GM23338 (cell line): ENCODE data around the gene REEP3. TPM values are rescaled to one million over a fixed set of nuclear protein-coding genes. Genes with fewer than 3 reads are reported as not detected.

Experiments
- ATAC-seq: fragments of 200-7000 bp; cut with Tn5 transposase; 3 replicates; pipeline ENCODE4 v1.9.1; 2020
- DNase-seq: peaks from one replicate; pipeline ENCODE4 v3.0.0-alpha.2; 2015; ENCODE audit warnings: low spot score
- H2AFZ ChIP-seq: fragments of 200-600 bp; sonication (generic); 2 replicates; pipeline ENCODE4 v1.8.0; 2016; ENCODE audit warnings: antibody characterized with exemption, mild to moderate bottlenecking, moderate library complexity
- H3F3A ChIP-seq: fragments of 200-600 bp; sonication (generic); replicated peaks from 2 replicates; pipeline ENCODE4 v1.8.0; 2017; ENCODE audit warnings: antibody characterized with exemption, mixed run types, low read depth
- H3K27ac ChIP-seq: fragments of 200-600 bp; sonication (generic); 2 replicates; pipeline ENCODE4 v1.6.1; 2016; ENCODE audit warnings: low read depth
- H3K27me3 ChIP-seq: fragments of 200-600 bp; sonication (generic); 2 replicates; pipeline ENCODE4 v1.8.0; 2016; ENCODE audit warnings: mild to moderate bottlenecking, mixed run types, moderate library complexity; ENCODE audit not compliant: insufficient read depth
- H3K36me3 ChIP-seq: fragments of 200-600 bp; sonication (generic); 2 replicates; pipeline ENCODE4 v1.8.0; 2016; ENCODE audit warnings: mild to moderate bottlenecking; ENCODE audit not compliant: insufficient read depth
- H3K4me1 ChIP-seq: fragments of 200-600 bp; sonication (generic); 2 replicates; pipeline ENCODE4 v1.8.0; 2016; ENCODE audit warnings: mild to moderate bottlenecking, moderate library complexity; ENCODE audit not compliant: insufficient read depth
- H3K4me2 ChIP-seq: fragments of 200-600 bp; sonication (generic); 2 replicates; pipeline ENCODE4 v1.7.1; 2017; ENCODE audit warnings: mixed run types
- H3K4me3 ChIP-seq: fragments of 200-600 bp; sonication (generic); 2 replicates; pipeline ENCODE4 v1.6.1; 2016; ENCODE audit warnings: mixed run types
- H3K79me2 ChIP-seq: fragments of 200-600 bp; sonication (generic); replicated peaks from 2 replicates; pipeline ENCODE4 v1.8.0; 2017; ENCODE audit warnings: mild to moderate bottlenecking; ENCODE audit not compliant: insufficient read depth
- H3K9me2 ChIP-seq: fragments of 200-600 bp; sonication (generic); 2 replicates; pipeline ENCODE4 v1.8.0; 2017; ENCODE audit not compliant: insufficient read depth
- H4K20me1 ChIP-seq: fragments of 200-600 bp; sonication (generic); replicated peaks from 2 replicates; pipeline ENCODE4 v1.8.0; 2017; ENCODE audit warnings: mild to moderate bottlenecking; ENCODE audit not compliant: insufficient read depth
- H3K27ac Mint-ChIP-seq: 2 replicates; pipeline ENCODE4 v1.8.0; 2020; ENCODE audit warnings: inconsistent platforms, mild to moderate bottlenecking, moderate library complexity, mixed read lengths
- H3K27me3 Mint-ChIP-seq: 3 replicates; pipeline ENCODE4 v1.8.0; 2022; ENCODE audit warnings: low read depth, mild to moderate bottlenecking, moderate library complexity, mixed read lengths, inconsistent platforms; ENCODE audit not compliant: insufficient read depth, poor library complexity
- H3K36me3 Mint-ChIP-seq: 3 replicates; pipeline ENCODE4 v1.8.0; 2021; ENCODE audit warnings: low read depth, mild to moderate bottlenecking, inconsistent platforms, moderate library complexity, mixed read lengths
- H3K4me1 Mint-ChIP-seq: 3 replicates; pipeline ENCODE4 v1.8.0; 2020; ENCODE audit warnings: mild to moderate bottlenecking, inconsistent platforms, mixed read lengths
- H3K4me3 Mint-ChIP-seq: 3 replicates; pipeline ENCODE4 v1.8.0; 2021; ENCODE audit warnings: moderate library complexity, mild to moderate bottlenecking, inconsistent platforms, mixed read lengths
- H3K9me3 Mint-ChIP-seq: 3 replicates; pipeline ENCODE4 v1.8.0; 2020; ENCODE audit warnings: moderate library complexity, mild to moderate bottlenecking, inconsistent platforms, mixed read lengths
- CREB1 ChIP-seq: fragments of 250-450 bp; sonication (Bioruptor Pico); IDR thresholded peaks from 2 replicates; pipeline ENCODE4 v1.5.0; 2020; ENCODE audit warnings: low read depth, mild to moderate bottlenecking, moderate library complexity
- CTCF ChIP-seq, 2 experiments: fragments of 200-600 bp in 1 of 2; sonication (generic) in 1 of 2; conservative IDR thresholded peaks; 2 replicates each; pipeline versions ENCODE4 v1.5.1 to v1.6.1; 2016 to 2017; ENCODE audit warnings: antibody characterized with exemption in 2 of 2, low read depth in 2 of 2, mild to moderate bottlenecking in 2 of 2, moderate library complexity in 1 of 2
- ETS1 ChIP-seq: IDR thresholded peaks from 2 replicates; pipeline ENCODE4 v1.6.1; 2016; ENCODE audit warnings: antibody characterized with exemption
- EZH2 ChIP-seq: fragments of 200-600 bp; sonication (generic); IDR thresholded peaks from one replicate; pipeline ENCODE4 v1.8.0; 2017; ENCODE audit warnings: antibody characterized with exemption, mild to moderate bottlenecking, low read depth; ENCODE audit not compliant: unreplicated experiment
- EZH2phosphoT487 ChIP-seq: fragments of 200-600 bp; sonication (generic); IDR thresholded peaks from one replicate; pipeline ENCODE4 v1.8.1; 2018; ENCODE audit warnings: antibody characterized with exemption; ENCODE audit not compliant: unreplicated experiment
- JUNB ChIP-seq: IDR thresholded peaks from one replicate; pipeline ENCODE4 v1.6.1; 2016; ENCODE audit warnings: antibody characterized with exemption; ENCODE audit not compliant: unreplicated experiment
- NANOG ChIP-seq: IDR thresholded peaks from 2 replicates; pipeline ENCODE4 v1.6.1; 2016; ENCODE audit warnings: antibody characterized with exemption, borderline replicate concordance
- POLR2AphosphoS5 ChIP-seq: IDR thresholded peaks from 2 replicates; pipeline ENCODE4 v1.6.1; 2016; ENCODE audit warnings: antibody characterized with exemption, low read depth
- STAT1 ChIP-seq: IDR thresholded peaks from one replicate; pipeline ENCODE4 v1.6.1; 2016; ENCODE audit warnings: antibody characterized with exemption; ENCODE audit not compliant: unreplicated experiment
- ZNF114 ChIP-seq: fragments of 250-450 bp; sonication (Bioruptor Pico); IDR thresholded peaks from 2 replicates; pipeline ENCODE4 v1.5.0; 2020; ENCODE audit warnings: mild to moderate bottlenecking, moderate library complexity
- ZNF331 ChIP-seq: fragments of 250-450 bp; sonication (Bioruptor Pico); IDR thresholded peaks from 2 replicates; pipeline ENCODE4 v1.5.0; 2020; ENCODE audit warnings: low read depth, mild to moderate bottlenecking, moderate library complexity
- ZNF462 ChIP-seq: fragments of 250-450 bp; sonication (Bioruptor Pico); IDR thresholded peaks from 2 replicates; pipeline ENCODE4 v1.5.0; 2020; ENCODE audit warnings: mild to moderate bottlenecking, moderate library complexity
- polyA plus RNA-seq: library from polyadenylated mRNA; unstranded; fragments of >200 nt; fragmentation: Nextera tagmentation; extraction: Ambion mirVana; gene quantifications from 2 replicates; pipeline ENCODE4 v1.2.1, GENCODE V29; 2016
- total RNA-seq: library from RNA; depleted of rRNA; stranded (reverse); fragments of >200 nt; shearing (Covaris generic); gene quantifications from 2 replicates; pipeline ENCODE4 v1.2.3, GENCODE V29; 2014

The REEP3 gene
- total and polyA plus RNA-seq, 2 experiments from 2014 or later = 29.5 to 48.7 TPM

DNA sequence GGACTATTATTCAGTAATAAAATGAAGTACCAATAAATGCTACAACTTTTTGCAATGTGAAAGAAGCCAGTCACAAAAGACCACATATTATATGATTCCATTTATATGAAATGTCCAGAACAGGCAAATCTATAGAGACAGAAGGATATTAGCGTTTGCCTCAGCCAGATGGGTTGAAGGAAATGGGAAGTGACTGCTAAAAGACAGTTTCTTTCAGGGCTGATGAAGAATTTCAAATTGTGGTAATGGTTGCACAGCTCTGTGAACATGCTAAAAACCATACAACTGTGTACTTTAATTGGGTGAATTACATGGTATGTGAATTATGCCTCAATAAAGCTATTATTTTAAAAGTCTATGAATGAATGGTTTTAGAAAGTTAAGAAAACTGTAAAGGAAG is 23.9 kb upstream of the REEP3 start (continued):
- TF ChIP-seq CREB1 (no peak), POLR2AphosphoS5 (no peak), ETS1 (no peak), CTCF (conservative IDR thresholded peaks at IDR 0.05; ENCODE audit: low read depth in 2 of 2) (no peak)

DNA sequence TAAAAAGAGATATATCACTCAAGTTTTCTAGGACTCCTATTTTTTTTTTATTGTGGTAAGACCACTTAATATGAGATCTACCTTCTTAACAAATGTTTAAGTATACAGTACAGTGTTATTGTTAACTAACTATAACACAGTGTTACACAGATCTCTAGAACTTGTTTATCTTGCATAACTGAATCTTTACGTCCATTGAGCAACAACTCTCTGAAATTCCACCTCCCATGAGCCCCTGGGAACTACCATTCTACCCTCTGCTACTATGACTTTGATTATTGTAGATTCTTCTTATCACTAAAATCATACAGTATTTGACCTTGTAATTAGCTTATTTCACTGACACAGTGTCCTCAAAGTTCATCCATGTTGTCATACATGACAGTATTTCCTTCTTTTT is 22.5 kb upstream of the REEP3 start:
- Mint-ChIP-seq H3K4me3 (no peak overlapping the region), H3K36me3 (peaks cover 6% of the 10 kb centered on the region; the same call in 2 of the 3 replicates)
- H2AFZ ChIP-seq = no peak overlapping the region
- TF ChIP-seq EZH2 (no peak), JUNB (no peak), STAT1 (no peak), NANOG (no peak), POLR2AphosphoS5 (no peak), ETS1 (no peak), CTCF (conservative IDR thresholded peaks at IDR 0.05; ENCODE audit: low read depth in 2 of 2) (no peak), ZNF114 (CRISPR knock-in tag) (no peak), EZH2phosphoT487 (no peak), CREB1 (no peak), ZNF462 (CRISPR knock-in tag) (no peak), ZNF331 (CRISPR knock-in tag) (no peak)

More for the DNA sequence above, 22.5 kb upstream of the REEP3 start:
- Histone ChIP-seq H3K9me2 (no peaks in the 10 kb centered on the region), H3K4me3 (no peak overlapping the region), H3K36me3 (no peaks in the 10 kb centered on the region), H4K20me1 (no peaks in the 10 kb centered on the region), H3K27ac (no peak overlapping the region), H3K4me2 (no peak overlapping the region), H3K27me3 (no peaks in the 10 kb centered on the region), H3K4me1 (peaks cover 6% of the 10 kb centered on the region), H3F3A (no peaks in the 10 kb centered on the region), H3K79me2 (peaks cover 91% of the 10 kb centered on the region)
- peaks cover 4% of the 10 kb centered on the region; the same call in 2 of the 3 replicates for H3K4me1 Mint-ChIP-seq
- no peak for ATAC-seq
- no peak overlapping the region for H3K27ac Mint-ChIP-seq
- H3K27me3 Mint-ChIP-seq = no peaks in the 10 kb centered on the region
- no peaks in the 10 kb centered on the region for H3K9me3 Mint-ChIP-seq
- DNase-seq = no peak
